Ecto neural progenitor cell (in vitro differentiated cells): ENCODE measurements around the gene TRABD.

Experiments used
- DNase-seq: peaks from one replicate; pipeline ENCODE4 v3.0.0-alpha.2; 2018; ENCODE audit warnings: low spot score

Gene TRABD

DNA sequence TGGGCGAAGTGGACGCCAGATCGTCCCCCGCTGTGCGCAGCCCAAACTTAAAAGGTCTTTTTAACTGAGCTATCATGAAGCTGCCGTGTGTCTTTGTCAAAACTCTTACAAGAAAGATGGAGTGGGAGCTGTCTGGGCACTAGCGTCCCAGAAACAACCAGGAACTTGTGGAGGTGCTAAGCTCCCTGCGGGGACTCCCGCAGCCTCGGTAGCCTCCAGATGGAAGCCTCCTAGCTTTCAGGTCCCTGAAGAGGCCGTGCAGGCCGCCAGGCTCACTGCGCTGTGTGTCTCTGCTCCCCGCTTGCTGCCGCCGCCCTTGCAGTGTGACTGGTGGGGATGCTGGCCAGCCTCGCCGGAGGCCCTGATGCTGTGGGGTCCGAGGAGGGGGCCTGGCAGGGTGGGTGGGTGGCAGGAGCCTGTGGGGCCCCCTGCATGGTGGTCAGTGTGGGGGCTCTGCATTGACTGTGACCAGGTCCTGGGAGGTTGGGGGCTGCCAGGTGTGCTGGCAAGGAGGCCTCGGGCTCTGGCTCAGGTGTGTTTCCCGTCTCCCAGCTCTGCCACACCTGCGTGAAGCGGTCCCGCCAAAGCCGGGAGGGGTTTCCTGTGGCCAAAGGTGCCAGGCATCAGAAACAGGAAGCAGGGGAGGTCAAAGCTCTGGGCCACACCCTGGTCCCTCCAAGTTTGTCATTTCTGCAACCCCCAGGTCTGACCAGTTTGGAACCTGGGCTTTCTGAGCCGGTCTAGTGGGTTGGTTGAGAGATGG lies 1.2 kb downstream of the TRABD start:
- no peak for DNase-seq

DNA sequence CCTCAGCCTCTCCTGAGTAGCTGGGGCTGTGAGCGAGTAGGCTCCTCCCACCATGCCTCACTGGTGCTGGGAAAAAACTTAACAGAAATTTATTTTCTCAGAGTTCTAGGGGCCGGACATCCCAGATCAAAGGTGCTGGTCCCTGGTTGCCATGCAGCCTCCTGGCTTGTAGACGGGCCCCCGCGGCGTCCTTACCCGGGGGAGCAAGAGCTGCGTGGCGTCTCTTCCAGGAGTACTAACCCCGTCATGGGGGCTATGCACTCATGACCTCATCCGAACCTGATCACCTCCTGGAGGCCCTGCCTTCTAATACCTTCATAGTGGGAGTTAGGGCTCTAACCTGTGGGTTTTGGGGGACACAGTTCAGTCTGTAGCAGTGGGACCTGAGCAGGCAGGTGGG lies 2.6 kb downstream of the TRABD start:
- no peak for DNase-seq

- no peak for DNase-seq
Observed at GRCh38 chr22:50189184-50189848, 3.6 kb downstream of the TRABD start.

DNA sequence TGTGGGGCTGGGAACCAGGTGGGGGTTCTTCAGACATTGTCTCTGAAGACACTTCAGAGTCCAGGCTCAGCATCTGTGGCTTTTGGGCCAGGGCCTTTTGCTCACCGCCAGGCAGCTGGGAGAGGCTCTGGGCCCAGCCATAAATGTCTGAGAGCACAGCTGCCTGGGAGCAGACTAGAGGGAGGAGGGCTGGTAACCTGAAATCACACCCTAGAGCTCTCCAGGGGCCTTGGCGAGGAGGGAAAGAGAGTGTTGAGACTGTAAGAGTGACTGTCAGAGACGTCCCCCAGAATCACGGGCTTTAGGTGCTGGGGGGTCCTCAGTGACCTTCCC lies 4.1 kb downstream of the TRABD start:
- no peak for DNase-seq

GRCh38 chr22:50190182-50190940 lies 4.6 kb downstream of the TRABD start:
- peak; percentile 80 for DNase-seq

- DNase-seq: no peak
Observed at GRCh38 chr22:50190941-50191741, 5.4 kb downstream of the TRABD start.

GRCh38 chr22:50192436-50193204 lies 6.9 kb downstream of the TRABD start:
- DNase-seq: no peak

DNA sequence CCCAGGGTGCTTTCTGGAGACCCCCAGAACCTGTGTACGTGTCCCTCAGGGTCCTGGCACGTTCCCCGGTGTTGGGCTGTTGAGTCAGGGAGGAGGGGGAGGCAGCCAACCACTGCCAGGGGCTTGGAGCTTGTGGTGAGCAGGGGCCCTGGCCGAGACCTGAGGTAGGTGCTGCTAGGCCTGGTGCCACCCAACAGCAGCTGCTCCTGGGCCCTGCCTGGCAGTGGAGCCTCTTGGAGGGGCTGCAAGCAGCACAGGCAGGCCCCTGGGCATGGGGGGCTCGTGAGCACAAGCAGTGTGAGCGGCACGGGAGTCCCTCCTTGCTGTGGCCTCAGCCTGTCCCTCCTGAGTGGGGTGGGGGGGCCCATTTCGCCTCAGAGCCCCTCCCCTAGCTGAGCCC lies 7.9 kb downstream of the TRABD start:
- no peak for DNase-seq

DNA sequence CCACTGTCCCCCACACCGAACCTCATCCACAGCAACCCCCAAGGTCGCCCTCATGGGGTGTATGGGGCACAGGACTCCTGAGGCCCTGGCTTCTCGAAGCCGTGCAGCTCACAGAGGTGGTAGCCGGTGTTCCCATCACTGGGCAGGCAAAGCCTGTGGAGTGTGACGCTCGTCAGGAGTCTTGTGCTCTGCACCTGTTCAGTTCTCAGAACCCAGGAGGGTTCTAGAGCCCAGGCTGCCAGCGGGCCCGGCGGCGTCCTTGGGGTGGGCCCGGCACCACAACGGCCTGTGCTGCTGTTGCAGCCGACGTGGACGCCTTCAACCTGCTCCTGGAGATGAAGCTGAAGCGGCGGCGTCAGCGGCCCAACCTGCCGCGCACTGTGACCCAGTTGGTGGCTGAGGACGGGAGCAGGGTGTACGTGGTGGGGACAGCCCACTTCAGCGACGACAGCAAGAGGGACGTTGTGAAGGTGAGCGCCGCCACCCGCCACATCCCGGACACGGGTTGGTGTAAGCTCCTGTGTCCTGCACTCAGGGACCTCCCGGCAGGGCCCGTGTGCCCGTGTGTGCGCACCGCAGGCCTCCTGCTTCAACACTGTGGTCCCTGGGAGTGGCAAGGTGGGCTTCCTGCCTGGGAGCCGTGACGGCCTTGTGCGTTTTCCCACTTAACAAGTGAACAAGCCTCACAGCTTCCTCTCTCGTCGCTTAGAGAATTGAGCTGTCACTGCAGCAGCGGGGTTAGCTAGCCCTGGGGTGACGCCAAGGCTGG lies 8.5 kb downstream of the TRABD start:
- DNase-seq: no peak

GRCh38 chr22:50196256-50196655 lies 10.5 kb downstream of the TRABD start:
- DNase-seq: no peak

- no peak for DNase-seq
Observed at GRCh38 chr22:50197000-50197800, 11.5 kb downstream of the TRABD start.

- no peak for DNase-seq
Observed at GRCh38 chr22:50197856-50198623, 12.3 kb downstream of the TRABD start.

GRCh38 chr22:50198624-50199017 lies 12.9 kb downstream of the TRABD start:
- DNase-seq: no peak

- no peak for DNase-seq
Observed at GRCh38 chr22:50199251-50199721, 13.6 kb downstream of the TRABD start.

DNA sequence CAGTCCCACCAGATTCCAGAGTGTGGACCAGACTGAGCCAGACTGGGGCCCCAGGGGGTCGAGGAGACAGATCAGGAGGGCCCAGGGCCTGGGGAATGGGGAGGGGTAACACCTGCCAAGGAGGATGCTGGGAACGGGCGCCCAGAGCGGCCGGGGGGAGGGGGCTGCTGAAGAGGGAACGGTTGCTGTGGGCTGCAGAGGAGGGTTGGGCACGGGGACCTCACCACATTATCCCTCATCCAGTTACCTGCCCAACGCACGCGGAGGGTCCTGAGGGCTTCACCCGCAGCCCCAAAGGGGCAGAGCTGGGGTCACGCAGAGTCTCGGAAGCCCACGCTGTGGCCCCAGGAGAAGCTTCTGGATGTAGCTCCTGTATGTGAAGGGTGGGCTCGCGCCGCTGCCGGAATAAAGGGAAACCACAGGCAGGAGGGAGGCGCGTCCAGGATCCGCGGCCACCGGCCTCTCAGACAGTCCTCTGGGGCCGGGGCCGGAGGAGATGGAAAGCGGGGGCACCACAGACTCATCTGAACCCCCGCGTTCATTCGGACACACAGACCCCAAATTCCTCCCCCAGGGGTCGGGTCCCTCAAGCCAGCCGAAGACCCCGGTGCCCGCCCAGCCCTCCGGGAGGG lies 14.2 kb downstream of the TRABD start:
- DNase-seq: peak; percentile 68

GRCh38 chr22:50200461-50201190 lies 14.9 kb downstream of the TRABD start, which contains the start of gene SELENOO:
Gene SELENOO (plus strand): TSS chr22:50201011. CDS start chr22:50201037, 26 bp downstream.
- DNase-seq: peak; percentile 95
